K562 (cell line): ENCODE data around the gene ERP29. TPM values are rescaled to one million over a fixed set of nuclear protein-coding genes. Genes with fewer than 3 reads are reported as not detected.

ENCODE experiments used
- ATAC-seq: fragments of 200-7000 bp; cut with Tn5 transposase; 3 replicates; pipeline ENCODE4 v1.9.1; 2020; ENCODE audit warnings: moderate library complexity
- BruUV-seq: library from RNA; stranded (reverse); fragments of 400-500 nt; replicated peaks from 2 replicates; lab custom pipeline; 2021; lab: Mats Ljungman, UMichigan
- CTCF ChIA-PET: fragments of 300-600 bp; formaldehyde crosslinking; extraction: SDS; loops from one replicate; lab custom pipeline; 2021; ENCODE audit warnings: low intra/inter-chr PET ratio; lab: Yijun Ruan, JAX
- POLR2A ChIA-PET: fragments of 300-600, 350-650 bp; sonication (Branson Sonifier 250); formaldehyde crosslinking; extraction: SDS; loops from one replicate; lab custom pipeline; 2021; ENCODE audit warnings: antibody characterized with exemption, inconsistent platforms; lab: Yijun Ruan, JAX
- DNase-seq, 4 experiments: peaks; one replicate each; pipeline versions ENCODE4 v3.0.0 to v3.0.0-alpha.2; 2011 to 2018; ENCODE audit warnings: low spot score in 3 of 4, mixed read lengths in 3 of 4; ENCODE audit errors: extremely low read depth in 1 of 4
- FAIRE-seq: peaks from 2 replicates; lab custom pipeline; 2011; peaks lifted over from hg19 to GRCh38; lab: Jason Lieb, UNC
- H2AFZ ChIP-seq: 2 replicates; pipeline ENCODE4 v1.6.0; 2011; ENCODE audit warnings: low read depth, low read length, control low read depth, inconsistent platforms
- H3K27ac ChIP-seq: fragments of 200-600 bp; 3 replicates; pipeline ENCODE4 v1.8.0; 2011; ENCODE audit warnings: low read depth, mild to moderate bottlenecking, control low read depth, inconsistent platforms, low read length, moderate library complexity, mixed read lengths; ENCODE audit errors: extremely low read depth
- H3K27me3 ChIP-seq, 2 experiments: fragments of 300-600 bp in 1 of 2; 2 replicates in 1 of 2; 3 replicates in 1 of 2; pipeline versions ENCODE4 v1.6.0 to v1.8.0; 2011; ENCODE audit warnings: inconsistent platforms in 2 of 2, low read length in 2 of 2, mild to moderate bottlenecking in 1 of 2, mixed read lengths in 1 of 2, moderate library complexity in 1 of 2; ENCODE audit not compliant: control insufficient read depth in 2 of 2, insufficient read depth in 2 of 2
- H3K36me3 ChIP-seq: fragments of 300-600 bp; 3 replicates; pipeline ENCODE4 v1.8.0; 2011; ENCODE audit warnings: mild to moderate bottlenecking, low read length, inconsistent platforms; ENCODE audit not compliant: control insufficient read depth, insufficient read depth
- H3K4me1 ChIP-seq, 2 experiments: fragments of 200-600 bp in 1 of 2; replicated peaks in 1 of 2; 2 replicates in 1 of 2; 3 replicates in 1 of 2; pipeline versions ENCODE4 v1.5.1 to v1.8.0; 2011; ENCODE audit warnings: inconsistent platforms in 2 of 2, low read length in 2 of 2, mild to moderate bottlenecking in 1 of 2, mixed read lengths in 1 of 2, moderate library complexity in 1 of 2; ENCODE audit not compliant: control insufficient read depth in 2 of 2, insufficient read depth in 2 of 2
- H3K4me2 ChIP-seq: 2 replicates; pipeline ENCODE4 v1.6.1; 2011; ENCODE audit warnings: low read length, control low read depth, inconsistent platforms, mixed read lengths; ENCODE audit not compliant: insufficient read depth
- H3K4me3 ChIP-seq: fragments of 200-600 bp; sonication (generic), shearing (Covaris generic); 2 replicates; pipeline ENCODE4 v1.5.1; 2016; ENCODE audit warnings: control low read depth, inconsistent platforms
- H3K79me2 ChIP-seq: fragments of 200-600 bp; 3 replicates; pipeline ENCODE4 v1.8.0; 2011; ENCODE audit warnings: low read length, inconsistent platforms; ENCODE audit not compliant: control insufficient read depth, insufficient read depth
- H3K9ac ChIP-seq, 2 experiments: 2 replicates each; pipeline versions ENCODE4 v1.6.0 to v1.6.1; 2011; ENCODE audit warnings: low read depth in 2 of 2, low read length in 2 of 2, control low read depth in 1 of 2, inconsistent platforms in 1 of 2, mild to moderate bottlenecking in 1 of 2, mixed read lengths in 1 of 2; ENCODE audit not compliant: insufficient read depth in 1 of 2
- H3K9me1 ChIP-seq: one replicate; pipeline ENCODE4 v1.6.0; 2011; ENCODE audit warnings: inconsistent platforms, mild to moderate bottlenecking, low read length, moderate library complexity; ENCODE audit not compliant: control insufficient read depth, insufficient read depth
- H3K9me3 ChIP-seq: replicated peaks from 2 replicates; pipeline ENCODE4 v1.5.1; 2011; ENCODE audit warnings: low read depth, low read length, inconsistent platforms; ENCODE audit not compliant: control insufficient read depth, insufficient read depth
- H4K20me1 ChIP-seq: replicated peaks from 2 replicates; pipeline ENCODE4 v1.6.1; 2011; ENCODE audit warnings: low read length, inconsistent platforms, mixed read lengths; ENCODE audit not compliant: control insufficient read depth, insufficient read depth
- ARHGAP35 ChIP-seq: fragments of 450-650 bp; IDR thresholded peaks from 2 replicates; pipeline ENCODE4 v1.6.1; 2018; ENCODE audit not compliant: partially characterized antibody
- DEAF1 ChIP-seq: fragments of 450-650 bp; formaldehyde crosslinking; IDR thresholded peaks from 2 replicates; pipeline ENCODE4 v1.4.0; 2020; ENCODE audit warnings: mild to moderate bottlenecking, moderate library complexity
- ILF3 ChIP-seq: fragments of 450-650 bp; IDR thresholded peaks from 2 replicates; pipeline ENCODE4 v1.6.1; 2018; ENCODE audit warnings: antibody characterized with exemption, mild to moderate bottlenecking, moderate library complexity, borderline replicate concordance
- MCM3 ChIP-seq: fragments of 450-650 bp; IDR thresholded peaks from 2 replicates; pipeline ENCODE4 v1.6.1; 2016
- NRF1 ChIP-seq, 2 experiments: fragments of 450-650 bp; IDR thresholded peaks in 1 of 2; conservative IDR thresholded peaks in 1 of 2; 2 replicates each; pipeline ENCODE4 v1.6.1; 2014; ENCODE audit warnings: mild to moderate bottlenecking in 2 of 2
- PRMT5 ChIP-seq: sonication (generic); formaldehyde crosslinking; IDR thresholded peaks from 2 replicates; pipeline ENCODE4 v1.5.0; 2020; ENCODE audit warnings: missing genetic modification reagents
- RBFOX2 ChIP-seq: fragments of 200-400 bp; formaldehyde crosslinking; IDR thresholded peaks from 2 replicates; pipeline ENCODE4 v1.6.1; 2017; ENCODE audit warnings: low read depth, mild to moderate bottlenecking, low read length, moderate library complexity
- RFX5 ChIP-seq: IDR thresholded peaks from 2 replicates; pipeline ENCODE4 v1.6.1; 2011; ENCODE audit warnings: low read depth, mild to moderate bottlenecking, improper control_type of control experiment, low read length
- SNRNP70 ChIP-seq: fragments of 200-400 bp; formaldehyde crosslinking; optimal IDR thresholded peaks from 2 replicates; pipeline ENCODE3; 2017; ENCODE audit warnings: low read depth, low read length
- ZC3H4 ChIP-seq: sonication (generic); formaldehyde crosslinking; IDR thresholded peaks from 2 replicates; pipeline ENCODE4 v1.9.0; 2021; ENCODE audit warnings: missing genetic modification reagents, borderline replicate concordance
- ZNF217 ChIP-seq: sonication (generic); formaldehyde crosslinking; IDR thresholded peaks from 2 replicates; pipeline ENCODE4 v1.8.0; 2022; ENCODE audit warnings: mild to moderate bottlenecking, missing genetic modification reagents
- ZNF354B ChIP-seq: fragments of 250-450 bp; sonication (Bioruptor Pico); IDR thresholded peaks from 2 replicates; pipeline ENCODE4 v1.4.0; 2020
- ZNF384 ChIP-seq: IDR thresholded peaks from 2 replicates; pipeline ENCODE4 v1.6.1; 2012; ENCODE audit warnings: low read depth, low read length, improper control_type of control experiment
- ZNF76 ChIP-seq: fragments of 250-450 bp; sonication (Bioruptor Pico); IDR thresholded peaks from 2 replicates; pipeline ENCODE4 v1.4.0; 2020; ENCODE audit warnings: mild to moderate bottlenecking, moderate library complexity, borderline replicate concordance
- WGBS: fragments of 100-300 bp; shearing (Covaris generic); methylation state at CpG from one replicate; pipeline ENCODE4 v1.1.6; 2016; ENCODE audit warnings: low coverage, mixed read lengths; ENCODE audit not compliant: insufficient coverage; ENCODE audit errors: missing lambda C conversion rate; 5-methylcytosine and 5-hydroxymethylcytosine counted together
- in situ Hi-C: fragments of 300-500 bp; cut with MboI; formaldehyde crosslinking; loops from 4 replicates; pipeline ENCODE4 v1.15.0; 2018; ENCODE audit warnings: inconsistent platforms, mixed read lengths
- intact Hi-C: fragments of 100-400 bp; cut with micrococcal nuclease; formaldehyde crosslinking; loops from 2 replicates; pipeline ENCODE4 v1.14.2; 2022
- polyA plus RNA-seq, 8 experiments: library from polyadenylated mRNA; depleted of rRNA in 4 of 8; stranded (reverse) in 5 of 8; unstranded in 3 of 8; fragments of >200 nt; fragmentation: Nextera tagmentation in 2 of 8; fragmentation: Illumina TruSeq in 1 of 8; extraction: Ambion mirVana in 2 of 8; extraction: Trizol in 1 of 8; gene quantifications; 2 replicates each; pipeline versions ENCODE4 v1.2.1 to v1.2.3, GENCODE V29; 2011 to 2014; ENCODE audit warnings: inconsistent platforms in 1 of 8, missing spikeins in 1 of 8
- total RNA-seq, 7 experiments: library from RNA; depleted of rRNA in 6 of 7; stranded (reverse); fragments of >200 nt in 6 of 7; fragmentation: Illumina TruSeq in 2 of 7; extraction: Trizol in 2 of 7; gene quantifications; 2 replicates each; pipeline versions ENCODE4 v1.2.1 to v1.2.3, GENCODE V29; 2011 to 2021; ENCODE audit warnings: low replicate concordance in 1 of 7
- TF ChIP-seq, protein P1 (sequence below), 2 experiments: fragments of 450-650 bp in 1 of 2; sonication (generic) in 1 of 2; formaldehyde crosslinking in 1 of 2; IDR thresholded peaks in 1 of 2; conservative IDR thresholded peaks in 1 of 2; 2 replicates each; pipeline versions ENCODE4 v1.6.1 to v1.8.1; 2016 to 2023; ENCODE audit warnings: mild to moderate bottlenecking in 2 of 2, moderate library complexity in 2 of 2, inconsistent platforms in 1 of 2, missing genetic modification reagents in 1 of 2
- TF ChIP-seq, protein P2 (sequence below): sonication (generic); formaldehyde crosslinking; IDR thresholded peaks from 2 replicates; pipeline ENCODE4 v1.8.1; 2023; ENCODE audit warnings: mild to moderate bottlenecking, missing genetic modification reagents
- TF ChIP-seq, protein P3 (sequence below): sonication (generic); formaldehyde crosslinking; IDR thresholded peaks from 2 replicates; pipeline ENCODE4 v1.8.0; 2022; ENCODE audit warnings: mild to moderate bottlenecking, missing genetic modification reagents

Gene ERP29
- total and polyA plus RNA-seq, 9 of the 15 experiments (the other 6 are each of a cell fraction or from before 2014, with no cell fraction given): 42.4 to 146 (median 111) TPM

GRCh38 chr12:112007945-112008344, 5.3 kb upstream of the ERP29 start (continued):
- TF ChIP-seq, protein P1, sequence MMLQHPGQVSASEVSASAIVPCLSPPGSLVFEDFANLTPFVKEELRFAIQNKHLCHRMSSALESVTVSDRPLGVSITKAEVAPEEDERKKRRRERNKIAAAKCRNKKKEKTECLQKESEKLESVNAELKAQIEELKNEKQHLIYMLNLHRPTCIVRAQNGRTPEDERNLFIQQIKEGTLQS (IDR thresholded peaks at IDR 0.05): no peak
- TF ChIP-seq, protein P1 (CRISPR knock-in tag; conservative IDR thresholded peaks at IDR 0.05): no peak
- TF ChIP-seq NRF1 (conservative IDR thresholded peaks at IDR 0.05 in 1 of 2, IDR thresholded peaks at IDR 0.05 in 1 of 2): no peak
- no peak for TF ChIP-seq ILF3
- TF ChIP-seq, protein P2, sequence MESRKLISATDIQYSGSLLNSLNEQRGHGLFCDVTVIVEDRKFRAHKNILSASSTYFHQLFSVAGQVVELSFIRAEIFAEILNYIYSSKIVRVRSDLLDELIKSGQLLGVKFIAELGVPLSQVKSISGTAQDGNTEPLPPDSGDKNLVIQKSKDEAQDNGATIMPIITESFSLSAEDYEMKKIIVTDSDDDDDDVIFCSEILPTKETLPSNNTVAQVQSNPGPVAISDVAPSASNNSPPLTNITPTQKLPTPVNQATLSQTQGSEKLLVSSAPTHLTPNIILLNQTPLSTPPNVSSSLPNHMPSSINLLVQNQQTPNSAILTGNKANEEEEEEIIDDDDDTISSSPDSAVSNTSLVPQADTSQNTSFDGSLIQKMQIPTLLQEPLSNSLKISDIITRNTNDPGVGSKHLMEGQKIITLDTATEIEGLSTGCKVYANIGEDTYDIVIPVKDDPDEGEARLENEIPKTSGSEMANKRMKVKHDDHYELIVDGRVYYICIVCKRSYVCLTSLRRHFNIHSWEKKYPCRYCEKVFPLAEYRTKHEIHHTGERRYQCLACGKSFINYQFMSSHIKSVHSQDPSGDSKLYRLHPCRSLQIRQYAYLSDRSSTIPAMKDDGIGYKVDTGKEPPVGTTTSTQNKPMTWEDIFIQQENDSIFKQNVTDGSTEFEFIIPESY (CRISPR knock-in tag): peak; percentile 65; the same call in 1 of the 2 replicates
- no peak for TF ChIP-seq ZNF76
- 0 out of 2 replicates have a peak, but pooled peaks have one; percentile 25 for TF ChIP-seq RBFOX2

DNA sequence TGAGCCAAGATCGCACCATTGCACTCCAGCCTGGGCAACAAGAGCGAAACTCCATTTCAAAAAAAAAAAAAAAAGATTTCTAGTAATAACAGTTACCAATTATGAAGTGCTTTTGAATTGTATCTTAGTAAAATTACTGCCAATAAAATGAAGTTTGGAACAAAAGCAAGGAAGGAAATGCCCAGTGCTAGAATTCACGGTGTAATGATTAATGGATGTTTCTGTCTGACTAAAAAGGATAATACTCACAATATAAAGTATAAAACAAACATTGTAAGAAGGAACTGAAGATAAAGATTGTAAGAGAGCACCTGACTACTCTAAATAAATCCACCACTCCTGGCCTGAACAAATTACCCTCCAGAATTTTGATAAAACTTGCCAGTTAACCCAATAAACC, 4.3 kb upstream of the ERP29 start:
- no peak for ATAC-seq
- Histone ChIP-seq H2AFZ (no peak overlapping the region), H3K4me1 (peaks cover 36 to 39% of the 10 kb centered on the region in 2 experiments; a peak in 4 of 5 replicates), H3K27ac (no peak overlapping the region), H3K4me2 (no peak overlapping the region), H3K36me3 (0 out of 3 replicates have a peak, but pooled peaks cover 9% of the 10 kb centered on the region), H3K9ac (no peak overlapping the region; a peak in 1 of 4 replicates), H3K79me2 (peaks cover 51% of the 10 kb centered on the region), H3K9me1 (no peaks in the 10 kb centered on the region), H3K27me3 (no peaks in the 10 kb centered on the region), H3K4me3 (no peak overlapping the region), H4K20me1 (no peaks in the 10 kb centered on the region), H3K9me3 (no peaks in the 10 kb centered on the region)
- no TSS peak for BruUV-seq
- ChIA-PET CTCF (no interaction called here), POLR2A (no interaction called here)
- in situ Hi-C loops: loop anchor here (5.0 kb wide), 1 partner anchor 57 kb away; no protein-coding TSS in a partner anchor
- intact Hi-C loops: no loop called here
- WGBS: 74% methylated on average over 2 of the region's 3 CpGs
- DNase-seq: no peak
- no peak for FAIRE-seq
- TF ChIP-seq SNRNP70 (no peak), PRMT5 (CRISPR knock-in tag) (no peak), ZNF354B (CRISPR knock-in tag) (no peak), RFX5 (no peak), ZNF217 (CRISPR knock-in tag) (no peak), ZC3H4 (CRISPR knock-in tag) (no peak), ZNF384 (no peak), MCM3 (no peak), ARHGAP35 (no peak), DEAF1 (no peak)
- TF ChIP-seq, protein P3, sequence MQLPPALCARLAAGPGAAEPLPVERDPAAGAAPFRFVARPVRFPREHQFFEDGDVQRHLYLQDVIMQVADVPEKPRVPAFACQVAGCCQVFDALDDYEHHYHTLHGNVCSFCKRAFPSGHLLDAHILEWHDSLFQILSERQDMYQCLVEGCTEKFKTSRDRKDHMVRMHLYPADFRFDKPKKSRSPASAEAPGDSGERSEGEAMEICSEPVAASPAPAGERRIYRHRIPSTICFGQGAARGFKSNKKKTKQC (CRISPR knock-in tag): no peak
